ENCODE data around the gene SH3BP4. TPM values are rescaled to one million over a fixed set of nuclear protein-coding genes. Genes with fewer than 3 reads are reported as not detected.
A peak's percentile ranks its signal among the peaks of the same experiment; 100 is the strongest.

SH3BP4 gene
- total and polyA plus RNA-seq, 2 of the 13 experiments (the other 11 are each of a cell fraction or from before 2014, with no cell fraction given) = 34.6 to 99.1 TPM

DNA sequence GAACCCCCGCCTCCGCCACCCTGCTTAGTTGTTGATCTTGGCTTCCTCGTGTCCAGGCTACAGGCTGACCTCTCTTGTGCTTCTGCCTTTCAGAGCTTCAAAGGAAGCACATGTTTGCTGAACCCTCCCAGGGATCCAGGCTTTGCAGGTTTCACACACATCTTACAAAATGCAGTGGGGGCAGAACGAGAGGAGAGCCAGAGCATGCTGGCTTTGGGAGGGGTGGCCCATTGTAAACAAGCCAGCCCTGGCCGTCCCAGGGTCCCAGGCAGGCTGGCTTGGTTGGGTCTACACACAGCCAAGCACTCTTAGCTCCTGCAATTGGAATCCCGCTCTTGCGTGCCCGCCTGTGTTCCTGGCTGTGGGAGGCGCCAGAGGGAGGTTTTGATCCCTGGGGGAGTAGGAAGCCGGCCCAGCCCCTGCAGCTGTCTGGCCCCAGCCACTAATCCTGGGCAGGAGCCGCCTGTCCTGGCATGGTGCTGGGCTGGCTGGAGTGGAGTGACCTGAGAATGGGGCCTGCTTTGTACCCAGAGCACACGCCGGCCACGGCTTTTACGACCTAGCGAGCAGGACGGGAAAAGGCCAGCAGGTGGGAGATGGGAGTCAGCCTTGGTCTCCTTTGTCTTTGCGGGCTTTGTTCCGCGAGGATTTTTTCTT, 53.9 kb downstream of the SH3BP4 start (continued):
- TF ChIP-seq, protein P1, sequence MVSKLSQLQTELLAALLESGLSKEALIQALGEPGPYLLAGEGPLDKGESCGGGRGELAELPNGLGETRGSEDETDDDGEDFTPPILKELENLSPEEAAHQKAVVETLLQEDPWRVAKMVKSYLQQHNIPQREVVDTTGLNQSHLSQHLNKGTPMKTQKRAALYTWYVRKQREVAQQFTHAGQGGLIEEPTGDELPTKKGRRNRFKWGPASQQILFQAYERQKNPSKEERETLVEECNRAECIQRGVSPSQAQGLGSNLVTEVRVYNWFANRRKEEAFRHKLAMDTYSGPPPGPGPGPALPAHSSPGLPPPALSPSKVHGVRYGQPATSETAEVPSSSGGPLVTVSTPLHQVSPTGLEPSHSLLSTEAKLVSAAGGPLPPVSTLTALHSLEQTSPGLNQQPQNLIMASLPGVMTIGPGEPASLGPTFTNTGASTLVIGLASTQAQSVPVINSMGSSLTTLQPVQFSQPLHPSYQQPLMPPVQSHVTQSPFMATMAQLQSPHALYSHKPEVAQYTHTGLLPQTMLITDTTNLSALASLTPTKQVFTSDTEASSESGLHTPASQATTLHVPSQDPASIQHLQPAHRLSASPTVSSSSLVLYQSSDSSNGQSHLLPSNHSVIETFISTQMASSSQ (IDR thresholded peaks at IDR 0.05; ENCODE audit: low read depth) = 0 out of 2 replicates have a peak, but pooled peaks have one; percentile 33
- TF ChIP-seq, protein P1 (CRISPR knock-in tag; IDR thresholded peaks at IDR 0.05; ENCODE audit: borderline replicate concordance) = peak; percentile 91
- peak; percentile 71; the same call in 1 of the 2 replicates for TF ChIP-seq ZNF616 (CRISPR knock-in tag; IDR thresholded peaks at IDR 0.05; ENCODE audit: low read depth)
- peak; percentile 98 for TF ChIP-seq ZMYM4 (CRISPR knock-in tag; IDR thresholded peaks at IDR 0.05)
- TF ChIP-seq NAIF1 (CRISPR knock-in tag; IDR thresholded peaks at IDR 0.05; ENCODE audit: borderline replicate concordance) = peak; percentile 88; the same call in 1 of the 2 replicates
- TF ChIP-seq ZNF33B (CRISPR knock-in tag; IDR thresholded peaks at IDR 0.05) = peak; percentile 97
- TF ChIP-seq ZNF253 (CRISPR knock-in tag; IDR thresholded peaks at IDR 0.05; ENCODE audit: borderline replicate concordance) = peak; percentile 93
- TF ChIP-seq, protein P2, sequence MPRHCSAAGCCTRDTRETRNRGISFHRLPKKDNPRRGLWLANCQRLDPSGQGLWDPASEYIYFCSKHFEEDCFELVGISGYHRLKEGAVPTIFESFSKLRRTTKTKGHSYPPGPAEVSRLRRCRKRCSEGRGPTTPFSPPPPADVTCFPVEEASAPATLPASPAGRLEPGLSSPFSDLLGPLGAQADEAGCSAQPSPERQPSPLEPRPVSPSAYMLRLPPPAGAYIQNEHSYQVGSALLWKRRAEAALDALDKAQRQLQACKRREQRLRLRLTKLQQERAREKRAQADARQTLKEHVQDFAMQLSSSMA (CRISPR knock-in tag; IDR thresholded peaks at IDR 0.05) = peak; percentile 76; the same call in 1 of the 2 replicates
- no peak for TF ChIP-seq ZNF382 (CRISPR knock-in tag; IDR thresholded peaks at IDR 0.05; ENCODE audit: borderline replicate concordance)
- TF ChIP-seq CBFB (CRISPR knock-in tag; IDR thresholded peaks at IDR 0.05) = peak; percentile 77
- peak; percentile 72 for TF ChIP-seq ZNF768 (CRISPR knock-in tag; IDR thresholded peaks at IDR 0.05)
- TF ChIP-seq SOX6 (IDR thresholded peaks at IDR 0.05) = no peak
- peak; percentile 95 for TF ChIP-seq SOX6 (CRISPR knock-in tag; IDR thresholded peaks at IDR 0.05)
- peak; percentile 95 for TF ChIP-seq TCF7 (IDR thresholded peaks at IDR 0.05; ENCODE audit: low read depth)
- TF ChIP-seq TGIF2 (CRISPR knock-in tag; IDR thresholded peaks at IDR 0.05) = peak; percentile 96
- no peak for TF ChIP-seq ZNF737 (CRISPR knock-in tag; IDR thresholded peaks at IDR 0.05; ENCODE audit: borderline replicate concordance)
- 0 out of 2 replicates have a peak, but pooled peaks have one; percentile 49 for TF ChIP-seq RFXANK (CRISPR knock-in tag; IDR thresholded peaks at IDR 0.05)
- TF ChIP-seq ZNF850 (CRISPR knock-in tag; conservative IDR thresholded peaks at IDR 0.05) = no peak
- no peak for TF ChIP-seq ZNF674 (CRISPR knock-in tag; IDR thresholded peaks at IDR 0.05; ENCODE audit: low read depth)
- peak; percentile 30; the same call in 1 of the 2 replicates for TF ChIP-seq TBX3 (IDR thresholded peaks at IDR 0.05; ENCODE audit: borderline replicate concordance)
- no peak for TF ChIP-seq RELA (CRISPR knock-in tag; IDR thresholded peaks at IDR 0.05)
- TF ChIP-seq ATRX (CRISPR knock-in tag; IDR thresholded peaks at IDR 0.05; ENCODE audit: borderline replicate concordance) = 0 out of 2 replicates have a peak, but pooled peaks have one; percentile 23
- TF ChIP-seq, protein P3, sequence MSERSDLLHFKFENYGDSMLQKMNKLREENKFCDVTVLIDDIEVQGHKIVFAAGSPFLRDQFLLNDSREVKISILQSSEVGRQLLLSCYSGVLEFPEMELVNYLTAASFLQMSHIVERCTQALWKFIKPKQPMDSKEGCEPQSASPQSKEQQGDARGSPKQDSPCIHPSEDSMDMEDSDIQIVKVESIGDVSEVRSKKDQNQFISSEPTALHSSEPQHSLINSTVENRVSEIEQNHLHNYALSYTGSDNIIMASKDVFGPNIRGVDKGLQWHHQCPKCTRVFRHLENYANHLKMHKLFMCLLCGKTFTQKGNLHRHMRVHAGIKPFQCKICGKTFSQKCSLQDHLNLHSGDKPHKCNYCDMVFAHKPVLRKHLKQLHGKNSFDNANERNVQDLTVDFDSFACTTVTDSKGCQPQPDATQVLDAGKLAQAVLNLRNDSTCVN (CRISPR knock-in tag; IDR thresholded peaks at IDR 0.05; ENCODE audit: borderline replicate concordance) = peak; percentile 91
- 0 out of 2 replicates have a peak, but pooled peaks have one; percentile 25 for TF ChIP-seq PAWR (CRISPR knock-in tag; IDR thresholded peaks at IDR 0.05; ENCODE audit: borderline replicate concordance)
- peak; percentile 47 for TF ChIP-seq HNRNPLL (IDR thresholded peaks at IDR 0.05; ENCODE audit: low read depth, low read length, poor library complexity, severe bottlenecking)
- TF ChIP-seq ZFP37 (CRISPR knock-in tag; IDR thresholded peaks at IDR 0.05; ENCODE audit: borderline replicate concordance) = peak; percentile 91

All from HepG2 (cell line).